Measurements from ENCODE around the gene PTPRB. TPM values are rescaled to one million over a fixed set of nuclear protein-coding genes. Genes with fewer than 3 reads are reported as not detected.
A peak's percentile ranks its signal among the peaks of the same experiment; 100 is the strongest.

The PTPRB gene
- 73.6 and 113 TPM in 2 replicates for total RNA-seq

- peak; percentile 83 to 88 for DNase-seq (ENCODE audit: low read depth in 2 of 2)
These were observed at the start of gene PTPRB for GRCh38 chr12:70637303-70638085. PTPRB (minus strand) TSS chr12:70637429; CDS start chr12:70637395, 34 bp downstream.

DNA sequence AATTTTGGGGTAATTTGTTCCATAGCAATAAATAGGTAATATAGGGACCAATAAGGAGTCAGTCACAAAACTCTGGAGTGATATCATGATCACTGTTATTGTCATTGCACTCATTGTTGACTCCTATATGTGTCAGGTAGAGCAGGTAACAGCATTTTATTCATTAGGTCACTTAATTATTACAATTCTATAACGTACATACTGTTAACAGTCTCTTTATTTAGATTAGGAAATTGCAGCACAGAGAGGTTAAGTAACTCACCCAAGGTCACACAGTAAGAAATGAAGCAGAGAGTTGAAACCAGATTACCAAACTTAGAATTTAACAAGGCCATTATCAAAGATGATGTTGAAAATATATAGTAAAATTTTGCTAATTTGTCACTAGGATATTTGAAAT is 49.7 kb upstream of the PTPRB start:
- DNase-seq (ENCODE audit: low read depth in 2 of 2): no peak

DNA sequence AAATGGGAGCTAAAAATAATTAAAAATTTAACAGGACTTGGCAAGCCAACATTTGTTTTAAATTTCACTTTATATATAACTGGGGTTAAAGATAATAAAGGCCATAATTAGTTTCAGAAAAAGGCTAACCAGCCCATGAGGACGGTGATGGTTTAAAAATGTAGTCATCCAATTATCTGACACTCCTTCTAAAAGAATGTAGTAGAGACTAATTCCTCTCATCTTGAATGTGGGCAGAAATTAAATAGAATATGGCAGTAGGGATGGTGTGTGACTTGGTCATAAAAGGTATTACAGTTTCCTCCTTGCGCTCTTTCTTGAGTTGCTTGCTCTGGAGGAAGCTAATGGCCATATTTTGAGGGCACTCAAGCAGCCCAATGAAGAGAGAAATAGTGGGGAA is 49.1 kb upstream of the PTPRB start:
- DNase-seq (ENCODE audit: low read depth in 2 of 2): no peak

- no peak for DNase-seq (ENCODE audit: low read depth in 2 of 2)
These were observed 46.7 kb upstream of the PTPRB start for GRCh38 chr12:70683976-70684375.

GRCh38 chr12:70671698-70672097 is 34.5 kb upstream of the PTPRB start:
- no peak for DNase-seq (ENCODE audit: low read depth in 2 of 2)

- DNase-seq (ENCODE audit: low read depth in 2 of 2): peak in 1 of 2 donors; percentile 70
These were observed 33.7 kb upstream of the PTPRB start for GRCh38 chr12:70670948-70671347.

GRCh38 chr12:70667253-70667652 is 30.0 kb upstream of the PTPRB start:
- no peak for DNase-seq (ENCODE audit: low read depth in 2 of 2)

DNA sequence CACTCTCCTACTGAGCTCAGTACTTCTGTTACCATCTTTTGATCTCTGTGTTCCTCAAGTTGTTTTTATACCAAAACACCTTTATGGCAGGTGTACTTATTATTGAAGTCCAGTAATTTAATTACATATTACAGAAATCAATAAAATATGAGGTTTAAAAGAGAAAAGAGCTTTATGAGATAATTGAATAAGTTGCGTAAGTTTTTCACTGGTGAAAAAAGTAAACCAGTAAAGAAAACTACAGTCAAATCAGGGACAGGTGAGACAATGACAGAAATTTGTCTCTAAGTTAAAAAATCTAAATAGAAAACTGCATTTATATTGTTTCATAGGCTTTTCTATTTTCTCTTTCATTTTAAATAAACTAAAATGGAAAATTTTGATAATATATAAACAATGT is 29.1 kb upstream of the PTPRB start:
- DNase-seq (ENCODE audit: low read depth in 2 of 2): no peak

GRCh38 chr12:70664465-70664881 is 27.2 kb upstream of the PTPRB start:
- DNase-seq (ENCODE audit: low read depth in 2 of 2): peak in 1 of 2 donors; percentile 69

DNA sequence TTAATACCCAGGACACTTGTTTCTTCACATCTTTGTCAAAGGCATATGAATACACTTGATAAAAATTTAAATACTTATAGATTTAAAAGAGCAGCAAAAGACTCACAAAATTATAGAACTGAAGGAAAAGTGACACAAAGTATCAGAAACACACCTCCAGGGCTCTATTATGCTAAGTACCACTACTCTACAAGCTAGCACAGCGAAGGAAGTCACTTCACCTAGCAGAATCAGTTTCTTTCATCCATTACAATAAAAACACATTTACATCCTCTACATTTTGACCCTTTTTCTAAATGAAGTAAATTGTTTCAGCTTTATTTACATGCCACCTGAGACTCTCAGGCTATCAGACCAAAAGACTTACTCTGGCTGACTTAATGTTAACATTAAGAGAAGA is 26.6 kb upstream of the PTPRB start:
- DNase-seq (ENCODE audit: low read depth in 2 of 2): no peak

- peak in 1 of 2 donors; percentile 87 for DNase-seq (ENCODE audit: low read depth in 2 of 2)
These were observed 24.4 kb upstream of the PTPRB start for GRCh38 chr12:70661466-70662161.

DNA sequence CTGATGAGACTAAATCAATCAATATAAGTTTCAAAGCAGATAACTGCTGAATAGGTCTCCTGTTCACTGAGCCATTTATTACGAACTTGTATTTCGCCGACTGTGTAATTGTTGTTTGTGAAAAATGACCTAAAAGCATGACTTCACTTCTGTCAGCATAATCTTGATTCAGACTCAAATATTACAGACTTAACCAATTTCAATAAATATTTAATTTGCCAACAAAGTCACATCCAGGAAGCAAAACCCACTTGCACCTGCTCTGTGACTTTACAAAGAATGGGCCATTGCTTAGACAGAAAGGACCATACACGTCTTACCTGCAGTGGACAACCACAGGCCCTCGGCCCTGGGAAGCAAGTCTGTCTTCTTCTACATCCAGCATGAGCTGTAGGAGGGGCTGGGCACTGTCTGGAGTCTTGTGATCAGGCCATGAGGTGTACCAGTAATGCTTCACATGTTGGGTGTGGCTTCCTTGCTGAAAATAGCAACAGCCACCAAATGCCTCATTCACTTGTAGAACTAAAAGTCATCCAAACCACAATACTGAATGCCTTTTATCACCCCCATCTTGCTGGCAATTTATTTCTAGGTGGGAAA is 23.5 kb upstream of the PTPRB start:
- peak in 1 of 2 donors; percentile 80 for DNase-seq (ENCODE audit: low read depth in 2 of 2)

GRCh38 chr12:70660002-70660604 is 22.9 kb upstream of the PTPRB start:
- no peak for DNase-seq (ENCODE audit: low read depth in 2 of 2)

DNA sequence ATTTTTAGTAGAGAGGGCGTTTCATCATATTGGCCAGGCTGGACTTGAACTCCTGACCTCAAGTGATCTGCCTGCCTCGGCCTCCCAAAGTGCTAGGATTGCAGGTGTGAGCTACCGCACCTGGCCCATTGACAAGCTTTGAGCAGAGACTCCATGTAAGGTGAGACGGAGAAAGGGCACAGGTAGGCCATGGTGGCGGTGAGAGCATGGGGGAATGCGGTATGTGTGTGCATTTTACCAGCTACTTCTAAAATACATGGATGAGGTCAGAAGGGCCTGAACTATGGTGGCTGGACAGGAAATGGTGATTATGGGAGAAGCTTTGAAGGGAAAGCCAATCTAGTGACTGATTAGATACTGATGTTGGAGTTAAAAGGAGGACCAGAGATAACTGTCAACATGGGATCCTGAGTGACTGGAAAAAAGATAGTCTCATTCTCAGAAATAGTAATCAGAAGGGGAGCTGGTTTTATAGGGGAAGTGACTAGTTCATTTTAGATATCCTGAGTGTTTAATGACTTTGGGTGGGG is 21.9 kb upstream of the PTPRB start:
- no peak for DNase-seq (ENCODE audit: low read depth in 2 of 2)

DNA sequence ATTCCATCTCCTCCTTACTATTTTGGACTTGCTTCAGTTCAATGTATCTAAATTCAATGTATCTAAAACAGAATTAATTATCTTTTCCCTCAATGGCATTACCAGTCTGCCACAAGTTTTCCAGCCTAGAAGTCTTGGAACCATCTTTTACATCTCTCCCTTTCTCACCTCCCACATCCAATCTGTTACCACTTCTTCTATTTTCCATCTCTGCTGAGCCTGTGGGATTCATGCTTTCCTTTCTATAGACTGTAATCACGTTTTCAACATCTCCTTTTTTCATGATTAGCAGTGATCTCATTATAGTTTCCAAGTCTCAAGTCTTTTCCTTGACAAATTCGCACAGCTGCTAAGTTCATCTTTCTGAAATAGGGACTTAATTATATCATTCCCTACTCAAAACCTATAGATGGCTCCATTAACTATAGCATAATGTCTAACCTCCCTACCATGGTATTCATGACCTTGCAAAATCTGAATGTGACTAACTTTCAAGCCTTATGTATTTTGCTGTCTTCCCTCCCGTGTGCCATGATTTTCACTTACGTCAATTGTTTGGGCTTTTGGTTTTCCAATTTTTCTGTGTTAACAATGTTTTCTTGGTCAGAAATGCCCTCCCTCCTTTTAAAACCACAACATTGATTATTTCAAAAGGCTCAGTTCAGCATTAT is 20.5 kb upstream of the PTPRB start:
- no peak for DNase-seq (ENCODE audit: low read depth in 2 of 2)

DNA sequence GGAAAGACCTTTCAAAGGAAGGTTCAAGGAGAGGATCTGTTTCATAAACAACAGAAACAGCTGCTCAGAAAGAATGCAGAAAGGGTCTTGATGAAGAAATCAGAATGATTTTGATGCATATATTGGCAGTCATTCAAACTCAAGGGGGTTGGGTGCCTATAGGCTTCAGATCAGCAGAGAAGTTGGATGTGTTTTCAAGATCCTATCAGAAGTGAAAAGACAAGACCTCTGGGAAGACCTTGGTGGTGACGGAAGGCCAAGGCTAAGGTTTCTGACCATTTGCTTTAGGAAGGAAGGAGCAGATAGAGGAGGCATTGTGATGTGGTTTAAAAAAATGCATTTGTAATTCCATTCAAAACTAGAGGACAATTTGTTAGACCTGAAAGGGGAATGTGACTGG is 15.2 kb upstream of the PTPRB start:
- DNase-seq (ENCODE audit: low read depth in 2 of 2): peak in 1 of 2 donors; percentile 30

DNA sequence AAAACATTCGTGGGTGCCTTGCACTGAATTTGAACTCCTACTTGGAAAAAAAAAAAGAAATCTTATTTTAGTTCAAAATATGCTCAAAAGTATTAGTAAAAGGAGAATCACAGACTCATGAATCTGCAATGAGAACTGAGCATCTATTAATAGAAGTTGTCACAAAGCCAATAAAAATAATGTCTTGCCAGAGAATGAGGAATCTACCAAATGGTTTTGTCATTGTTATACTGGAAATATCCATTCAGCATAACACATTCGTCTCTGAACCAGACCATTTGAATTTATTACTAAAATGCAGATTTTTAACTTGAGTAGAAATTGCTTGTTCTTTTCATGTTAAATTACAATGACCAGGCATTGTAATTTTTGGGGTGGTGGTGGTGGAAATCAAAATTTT is 11.6 kb upstream of the PTPRB start:
- DNase-seq (ENCODE audit: low read depth in 2 of 2): peak; percentile 83 to 87

- DNase-seq (ENCODE audit: low read depth in 2 of 2): peak in 1 of 2 donors; percentile 47
These were observed 11.0 kb upstream of the PTPRB start for GRCh38 chr12:70648191-70648590.

GRCh38 chr12:70646850-70647249 is 9.6 kb upstream of the PTPRB start:
- DNase-seq (ENCODE audit: low read depth in 2 of 2): peak in 1 of 2 donors; percentile 45

- DNase-seq (ENCODE audit: low read depth in 2 of 2): peak; percentile 90 to 98
These were observed 8.5 kb upstream of the PTPRB start for GRCh38 chr12:70645494-70646317.

All from dermis microvascular lymphatic vessel endothelial cell (primary cell).